ENCODE data around the gene HOXD12. TPM values are rescaled to one million over a fixed set of nuclear protein-coding genes. Genes with fewer than 3 reads are reported as not detected.
A peak's percentile ranks its signal among the peaks of the same experiment; 100 is the strongest.

HOXD12 gene
- polyA plus RNA-seq, 1 donor from 2014 or later, result not detected

DNA sequence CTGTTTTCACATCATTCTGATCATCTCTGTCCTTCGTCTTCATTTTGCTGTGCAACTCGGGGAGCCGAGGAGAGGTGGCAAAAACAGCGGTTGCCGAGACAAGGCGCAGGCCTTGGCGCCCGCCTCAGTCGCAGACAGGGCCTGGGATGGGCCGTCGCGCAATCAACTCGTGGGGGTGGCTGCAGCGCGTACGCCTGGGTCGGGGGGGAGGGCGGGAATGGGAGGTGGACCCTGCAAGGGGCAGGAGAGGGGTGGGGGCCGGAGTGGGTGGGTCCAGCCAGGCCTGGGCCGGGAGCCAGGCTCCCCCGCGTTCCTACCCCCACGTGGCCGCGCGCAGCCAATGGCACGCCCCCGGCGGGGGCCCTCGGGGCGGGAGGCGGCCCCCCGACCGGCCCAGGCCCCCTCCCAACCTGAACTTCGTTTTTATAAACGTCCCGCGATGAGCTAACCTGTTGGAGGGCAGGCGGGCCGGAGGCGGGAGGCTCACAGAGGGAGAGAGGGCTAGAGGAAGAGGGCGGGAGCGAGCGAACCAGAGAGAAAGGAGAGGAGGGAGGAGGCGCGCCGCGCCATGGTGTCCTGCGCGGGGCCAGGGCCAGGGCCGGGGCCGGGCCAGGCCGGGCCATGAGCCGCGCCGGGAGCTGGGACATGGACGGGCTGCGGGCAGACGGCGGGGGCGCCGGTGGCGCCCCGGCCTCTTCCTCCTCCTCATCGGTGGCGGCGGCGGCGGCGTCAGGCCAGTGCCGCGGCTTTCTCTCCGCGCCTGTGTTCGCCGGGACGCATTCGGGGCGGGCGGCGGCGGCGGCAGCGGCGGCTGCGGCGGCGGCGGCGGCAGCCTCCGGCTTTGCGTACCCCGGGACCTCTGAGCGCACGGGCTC is 7.1 kb upstream of the HOXD12 start, which contains the start of gene HOXD13:
Gene HOXD13, plus strand, starts transcription at position 452 of the 875 bp plus-strand sequence. Its CDS starts 170 bp downstream, at position 622.
- Histone ChIP-seq H4K20me1 (ENCODE audit: insufficient read depth) (no peaks in the 10 kb centered on the region), H3K27ac (ENCODE audit: low read length) (no peak within 1 kb of the TSS), H3K9ac (ENCODE audit: low read length) (no peak within 1 kb of the TSS), H3K36me3 (ENCODE audit: insufficient read depth, low read length) (no peaks in the 10 kb centered on the region), H3K9me3 (ENCODE audit: low read length) (no peaks in the 10 kb centered on the region), H3K27me3 (ENCODE audit: insufficient read depth, low read depth, low read length) (peaks cover 99% of the 10 kb centered on the region), H3K4me2 (ENCODE audit: low read length) (no peak within 1 kb of the TSS), H3K9me2 (ENCODE audit: insufficient read depth, low read length) (no peaks in the 10 kb centered on the region), H3F3A (ENCODE audit: insufficient read depth, low read length, poor library complexity, severe bottlenecking) (no peaks in the 10 kb centered on the region), H3K79me2 (replicated peaks; ENCODE audit: insufficient read depth, low read length) (no peaks in the 10 kb centered on the region), H2AFZ (ENCODE audit: low read depth, low read length) (no peak within 1 kb of the TSS), H3K4me3 (ENCODE audit: low read length) (peak within 1 kb of the TSS; percentile 58)
- no peak for TF ChIP-seq TAF1 (IDR thresholded peaks at IDR 0.05; ENCODE audit: low read depth)
- peak; percentile 9 for TF ChIP-seq EZH2 (IDR thresholded peaks at IDR 0.05; ENCODE audit: borderline replicate concordance, insufficient read depth, low read length, poor library complexity, severe bottlenecking)

DNA sequence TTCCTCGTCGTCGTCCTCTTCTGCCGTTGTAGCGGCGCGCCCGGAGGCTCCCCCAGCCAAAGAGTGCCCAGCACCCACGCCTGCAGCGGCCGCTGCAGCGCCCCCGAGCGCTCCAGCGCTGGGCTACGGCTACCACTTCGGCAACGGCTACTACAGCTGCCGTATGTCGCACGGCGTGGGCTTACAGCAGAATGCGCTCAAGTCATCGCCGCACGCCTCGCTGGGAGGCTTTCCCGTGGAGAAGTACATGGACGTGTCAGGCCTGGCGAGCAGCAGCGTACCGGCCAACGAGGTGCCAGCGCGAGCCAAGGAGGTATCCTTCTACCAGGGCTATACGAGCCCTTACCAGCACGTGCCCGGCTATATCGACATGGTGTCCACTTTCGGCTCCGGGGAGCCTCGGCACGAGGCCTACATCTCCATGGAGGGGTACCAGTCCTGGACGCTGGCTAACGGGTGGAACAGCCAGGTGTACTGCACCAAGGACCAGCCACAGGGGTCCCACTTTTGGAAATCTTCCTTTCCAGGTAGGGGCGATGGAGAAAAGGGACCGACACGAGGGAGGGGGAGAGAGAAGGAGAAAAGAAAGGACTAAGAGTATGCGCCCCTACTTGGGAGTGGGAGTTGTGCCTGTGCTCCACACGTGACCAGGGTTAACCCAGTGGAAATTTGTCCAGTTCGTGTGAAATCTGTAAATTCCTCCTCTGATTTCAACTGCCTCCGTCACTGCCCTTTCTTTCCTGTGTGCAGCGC is 6.3 kb upstream of the HOXD12 start:
- H3K4me3 ChIP-seq (ENCODE audit: low read length), result peak overlapping the region; percentile 58

More for the DNA sequence above, 6.3 kb upstream of the HOXD12 start:
- Histone ChIP-seq H3K36me3 (ENCODE audit: insufficient read depth, low read length) (no peaks in the 10 kb centered on the region), H4K20me1 (ENCODE audit: insufficient read depth) (no peaks in the 10 kb centered on the region), H3K27me3 (ENCODE audit: insufficient read depth, low read depth, low read length) (peaks cover 99% of the 10 kb centered on the region), H3K9me3 (ENCODE audit: low read length) (no peaks in the 10 kb centered on the region), H3K9me2 (ENCODE audit: insufficient read depth, low read length) (no peaks in the 10 kb centered on the region), H3F3A (ENCODE audit: insufficient read depth, low read length, poor library complexity, severe bottlenecking) (no peaks in the 10 kb centered on the region), H3K79me2 (replicated peaks; ENCODE audit: insufficient read depth, low read length) (no peaks in the 10 kb centered on the region), H3K9ac (ENCODE audit: low read length) (no peak overlapping the region), H3K4me2 (ENCODE audit: low read length) (no peak overlapping the region), H2AFZ (ENCODE audit: low read depth, low read length) (no peak overlapping the region), H3K27ac (ENCODE audit: low read length) (no peak overlapping the region)
- TF ChIP-seq EZH2 (IDR thresholded peaks at IDR 0.05; ENCODE audit: borderline replicate concordance, insufficient read depth, low read length, poor library complexity, severe bottlenecking), result no peak
- no peak for TF ChIP-seq TAF1 (IDR thresholded peaks at IDR 0.05; ENCODE audit: low read depth)
- TF ChIP-seq EP300 (conservative IDR thresholded peaks at IDR 0.05; ENCODE audit: poor library complexity, severe bottlenecking), result no peak
- TF ChIP-seq CTCF (IDR thresholded peaks at IDR 0.05; ENCODE audit: poor library complexity, severe bottlenecking), result peak; percentile 39
- no peak for TF ChIP-seq RAD21 (conservative IDR thresholded peaks at IDR 0.05)
- TF ChIP-seq MXI1 (conservative IDR thresholded peaks at IDR 0.05; ENCODE audit: poor library complexity, severe bottlenecking), result no peak
- TF ChIP-seq SMC3 (conservative IDR thresholded peaks at IDR 0.05; ENCODE audit: poor library complexity), result peak; percentile 30
- TF ChIP-seq POLR2AphosphoS5 (IDR thresholded peaks at IDR 0.05), result no peak
- TF ChIP-seq, protein P1, sequence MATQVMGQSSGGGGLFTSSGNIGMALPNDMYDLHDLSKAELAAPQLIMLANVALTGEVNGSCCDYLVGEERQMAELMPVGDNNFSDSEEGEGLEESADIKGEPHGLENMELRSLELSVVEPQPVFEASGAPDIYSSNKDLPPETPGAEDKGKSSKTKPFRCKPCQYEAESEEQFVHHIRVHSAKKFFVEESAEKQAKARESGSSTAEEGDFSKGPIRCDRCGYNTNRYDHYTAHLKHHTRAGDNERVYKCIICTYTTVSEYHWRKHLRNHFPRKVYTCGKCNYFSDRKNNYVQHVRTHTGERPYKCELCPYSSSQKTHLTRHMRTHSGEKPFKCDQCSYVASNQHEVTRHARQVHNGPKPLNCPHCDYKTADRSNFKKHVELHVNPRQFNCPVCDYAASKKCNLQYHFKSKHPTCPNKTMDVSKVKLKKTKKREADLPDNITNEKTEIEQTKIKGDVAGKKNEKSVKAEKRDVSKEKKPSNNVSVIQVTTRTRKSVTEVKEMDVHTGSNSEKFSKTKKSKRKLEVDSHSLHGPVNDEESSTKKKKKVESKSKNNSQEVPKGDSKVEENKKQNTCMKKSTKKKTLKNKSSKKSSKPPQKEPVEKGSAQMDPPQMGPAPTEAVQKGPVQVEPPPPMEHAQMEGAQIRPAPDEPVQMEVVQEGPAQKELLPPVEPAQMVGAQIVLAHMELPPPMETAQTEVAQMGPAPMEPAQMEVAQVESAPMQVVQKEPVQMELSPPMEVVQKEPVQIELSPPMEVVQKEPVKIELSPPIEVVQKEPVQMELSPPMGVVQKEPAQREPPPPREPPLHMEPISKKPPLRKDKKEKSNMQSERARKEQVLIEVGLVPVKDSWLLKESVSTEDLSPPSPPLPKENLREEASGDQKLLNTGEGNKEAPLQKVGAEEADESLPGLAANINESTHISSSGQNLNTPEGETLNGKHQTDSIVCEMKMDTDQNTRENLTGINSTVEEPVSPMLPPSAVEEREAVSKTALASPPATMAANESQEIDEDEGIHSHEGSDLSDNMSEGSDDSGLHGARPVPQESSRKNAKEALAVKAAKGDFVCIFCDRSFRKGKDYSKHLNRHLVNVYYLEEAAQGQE (IDR thresholded peaks at IDR 0.05; ENCODE audit: borderline replicate concordance), result no peak

All from neural cell (in vitro differentiated cells).